K562 (cell line): ENCODE results near the gene SPRING1. TPM values are rescaled to one million over a fixed set of nuclear protein-coding genes. Genes with fewer than 3 reads are reported as not detected.

ENCODE experiments used
- MTA1 ChIP-seq: fragments of 450-650 bp; IDR thresholded peaks from 2 replicates; pipeline ENCODE4 v1.6.1; 2017; ENCODE audit warnings: borderline replicate concordance
- TEAD4 ChIP-seq, 2 experiments: sonication (generic) in 1 of 2; formaldehyde crosslinking in 1 of 2; IDR thresholded peaks; 2 replicates each; pipeline versions ENCODE4 v1.6.1 to v1.8.0; 2012 to 2022; ENCODE audit warnings: borderline replicate concordance in 1 of 2, inconsistent platforms in 1 of 2, low read length in 1 of 2, mild to moderate bottlenecking in 1 of 2, missing genetic modification reagents in 1 of 2
- ZNF586 ChIP-seq: fragments of 450-650 bp; formaldehyde crosslinking; conservative IDR thresholded peaks from 2 replicates; pipeline ENCODE4 v1.4.0; 2020; ENCODE audit warnings: mild to moderate bottlenecking, moderate library complexity
- polyA plus RNA-seq, 8 experiments: library from polyadenylated mRNA; depleted of rRNA in 4 of 8; stranded (reverse) in 5 of 8; unstranded in 3 of 8; fragments of >200 nt; fragmentation: Nextera tagmentation in 2 of 8; fragmentation: Illumina TruSeq in 1 of 8; extraction: Ambion mirVana in 2 of 8; extraction: Trizol in 1 of 8; gene quantifications; 2 replicates each; pipeline versions ENCODE4 v1.2.1 to v1.2.3, GENCODE V29; 2011 to 2014; ENCODE audit warnings: inconsistent platforms in 1 of 8, missing spikeins in 1 of 8
- total RNA-seq, 7 experiments: library from RNA; depleted of rRNA in 6 of 7; stranded (reverse); fragments of >200 nt in 6 of 7; fragmentation: Illumina TruSeq in 2 of 7; extraction: Trizol in 2 of 7; gene quantifications; 2 replicates each; pipeline versions ENCODE4 v1.2.1 to v1.2.3, GENCODE V29; 2011 to 2021; ENCODE audit warnings: low replicate concordance in 1 of 7
- TF ChIP-seq, protein P1 (sequence below): fragments of 450-650 bp; IDR thresholded peaks from 2 replicates; pipeline ENCODE4 v1.6.1; 2016; ENCODE audit warnings: low read depth
- TF ChIP-seq, protein P2 (sequence below): sonication (generic); formaldehyde crosslinking; IDR thresholded peaks from 2 replicates; pipeline ENCODE4 v1.8.0; 2022; ENCODE audit warnings: mild to moderate bottlenecking, missing genetic modification reagents
- TF ChIP-seq, protein P3 (sequence below): fragments of 250-450 bp; sonication (Bioruptor Pico); IDR thresholded peaks from 2 replicates; pipeline ENCODE4 v1.6.1; 2021; ENCODE audit warnings: mild to moderate bottlenecking
- TF ChIP-seq, protein P4 (sequence below): sonication (generic); formaldehyde crosslinking; IDR thresholded peaks from 2 replicates; pipeline ENCODE4 v1.8.0; 2023; ENCODE audit warnings: mild to moderate bottlenecking, missing genetic modification reagents
- TF ChIP-seq, protein P5 (sequence below): fragments of 200-800 bp; sonication (Bioruptor generic); IDR thresholded peaks from 2 replicates; pipeline ENCODE4 v1.6.1; 2017; ENCODE audit warnings: missing genetic modification characterization, missing compliant biosample characterization
- TF ChIP-seq, protein P6 (sequence below), 2 experiments: fragments of 450-650 bp in 1 of 2; sonication (generic) in 1 of 2; formaldehyde crosslinking; conservative IDR thresholded peaks; 2 replicates each; pipeline versions ENCODE4 v1.4.0 to v1.8.1; 2020 to 2022; ENCODE audit warnings: mild to moderate bottlenecking in 1 of 2, missing genetic modification reagents in 1 of 2

Gene SPRING1
- total and polyA plus RNA-seq, 9 of the 15 experiments (the other 6 are each of a cell fraction or from before 2014, with no cell fraction given), result 1.1 to 20.0 (median 8.0) TPM

DNA sequence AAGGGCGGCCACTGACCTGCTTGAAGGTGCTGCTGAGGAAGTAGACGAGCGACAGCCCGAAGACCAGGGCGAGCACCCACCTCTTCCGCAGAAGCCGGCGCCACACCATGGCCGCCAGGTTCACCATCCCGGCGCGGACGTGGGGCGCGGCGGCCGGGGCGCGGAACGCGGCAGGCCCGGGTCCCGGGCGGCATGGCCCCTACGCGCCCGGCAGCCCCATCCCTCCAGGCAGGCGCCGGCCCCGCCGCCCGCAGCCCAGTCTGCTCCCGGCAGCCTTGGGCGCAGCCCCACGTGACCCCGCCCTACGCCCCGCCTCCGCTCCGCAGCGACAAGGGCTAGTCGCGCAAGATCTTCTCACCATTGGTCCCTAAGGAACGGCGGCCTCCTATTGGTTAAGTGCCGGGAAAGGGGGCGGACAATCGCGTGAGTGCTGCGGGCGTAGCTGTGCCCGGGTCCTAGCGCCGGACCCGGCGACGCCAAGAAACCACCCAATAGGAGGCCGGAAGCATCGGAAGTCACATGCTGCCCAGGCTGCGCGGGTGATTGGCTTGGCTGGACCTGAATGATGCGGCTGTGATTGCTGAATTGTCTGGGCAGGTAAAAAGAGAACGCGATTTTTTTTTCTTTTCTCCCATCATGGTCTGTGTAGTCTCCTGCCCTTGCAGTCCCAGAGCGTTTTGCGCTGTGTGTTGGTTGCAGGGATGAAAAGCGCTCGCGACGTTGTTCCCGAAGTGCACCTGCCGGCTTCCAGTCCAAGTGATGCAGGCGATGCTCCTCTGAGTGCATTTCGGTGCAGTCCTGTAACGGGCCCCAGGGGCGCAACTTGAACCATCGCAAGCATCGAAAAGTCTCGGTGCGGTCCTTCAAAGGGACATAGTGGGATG, at the start of gene SPRING1, which contains the start of gene RNFT2 (continued):
- TF ChIP-seq, protein P1, sequence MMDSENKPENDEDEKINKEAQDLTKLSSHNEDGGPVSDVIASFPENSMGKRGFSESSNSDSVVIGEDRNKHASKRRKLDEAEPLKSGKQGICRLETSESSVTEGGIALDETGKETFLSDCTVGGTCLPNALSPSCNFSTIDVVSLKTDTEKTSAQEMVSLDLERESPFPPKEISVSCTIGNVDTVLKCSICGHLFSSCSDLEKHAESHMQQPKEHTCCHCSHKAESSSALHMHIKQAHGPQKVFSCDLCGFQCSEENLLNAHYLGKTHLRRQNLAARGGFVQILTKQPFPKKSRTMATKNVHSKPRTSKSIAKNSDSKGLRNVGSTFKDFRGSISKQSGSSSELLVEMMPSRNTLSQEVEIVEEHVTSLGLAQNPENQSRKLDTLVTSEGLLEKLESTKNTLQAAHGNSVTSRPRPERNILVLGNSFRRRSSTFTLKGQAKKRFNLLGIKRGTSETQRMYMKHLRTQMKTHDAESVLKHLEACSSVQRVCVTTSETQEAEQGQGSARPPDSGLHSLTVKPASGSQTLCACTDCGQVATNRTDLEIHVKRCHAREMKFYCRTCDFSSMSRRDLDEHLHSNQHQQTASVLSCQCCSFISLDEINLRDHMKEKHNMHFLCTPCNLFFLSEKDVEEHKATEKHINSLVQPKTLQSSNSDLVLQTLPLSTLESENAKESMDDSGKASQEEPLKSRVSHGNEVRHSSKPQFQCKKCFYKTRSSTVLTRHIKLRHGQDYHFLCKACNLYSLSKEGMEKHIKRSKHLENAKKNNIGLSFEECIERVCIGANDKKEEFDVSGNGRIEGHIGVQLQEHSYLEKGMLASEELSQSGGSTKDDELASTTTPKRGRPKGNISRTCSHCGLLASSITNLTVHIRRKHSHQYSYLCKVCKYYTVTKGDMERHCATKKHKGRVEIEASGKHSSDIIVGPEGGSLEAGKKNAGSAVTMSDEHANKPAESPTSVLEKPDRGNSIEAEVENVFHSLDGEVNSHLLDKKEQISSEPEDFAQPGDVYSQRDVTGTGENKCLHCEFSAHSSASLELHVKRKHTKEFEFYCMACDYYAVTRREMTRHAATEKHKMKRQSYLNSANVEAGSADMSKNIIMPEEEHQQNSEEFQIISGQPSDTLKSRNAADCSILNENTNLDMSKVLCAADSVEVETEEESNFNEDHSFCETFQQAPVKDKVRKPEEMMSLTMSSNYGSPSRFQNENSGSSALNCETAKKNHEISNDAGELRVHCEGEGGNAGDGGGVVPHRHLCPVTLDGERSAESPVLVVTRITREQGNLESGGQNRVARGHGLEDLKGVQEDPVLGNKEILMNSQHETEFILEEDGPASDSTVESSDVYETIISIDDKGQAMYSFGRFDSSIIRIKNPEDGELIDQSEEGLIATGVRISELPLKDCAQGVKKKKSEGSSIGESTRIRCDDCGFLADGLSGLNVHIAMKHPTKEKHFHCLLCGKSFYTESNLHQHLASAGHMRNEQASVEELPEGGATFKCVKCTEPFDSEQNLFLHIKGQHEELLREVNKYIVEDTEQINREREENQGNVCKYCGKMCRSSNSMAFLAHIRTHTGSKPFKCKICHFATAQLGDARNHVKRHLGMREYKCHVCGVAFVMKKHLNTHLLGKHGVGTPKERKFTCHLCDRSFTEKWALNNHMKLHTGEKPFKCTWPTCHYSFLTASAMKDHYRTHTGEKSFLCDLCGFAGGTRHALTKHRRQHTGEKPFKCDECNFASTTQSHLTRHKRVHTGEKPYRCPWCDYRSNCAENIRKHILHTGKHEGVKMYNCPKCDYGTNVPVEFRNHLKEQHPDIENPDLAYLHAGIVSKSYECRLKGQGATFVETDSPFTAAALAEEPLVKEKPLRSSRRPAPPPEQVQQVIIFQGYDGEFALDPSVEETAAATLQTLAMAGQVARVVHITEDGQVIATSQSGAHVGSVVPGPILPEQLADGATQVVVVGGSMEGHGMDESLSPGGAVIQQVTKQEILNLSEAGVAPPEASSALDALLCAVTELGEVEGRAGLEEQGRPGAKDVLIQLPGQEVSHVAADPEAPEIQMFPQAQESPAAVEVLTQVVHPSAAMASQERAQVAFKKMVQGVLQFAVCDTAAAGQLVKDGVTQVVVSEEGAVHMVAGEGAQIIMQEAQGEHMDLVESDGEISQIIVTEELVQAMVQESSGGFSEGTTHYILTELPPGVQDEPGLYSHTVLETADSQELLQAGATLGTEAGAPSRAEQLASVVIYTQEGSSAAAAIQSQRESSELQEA, result no peak
- TF ChIP-seq, protein P2, sequence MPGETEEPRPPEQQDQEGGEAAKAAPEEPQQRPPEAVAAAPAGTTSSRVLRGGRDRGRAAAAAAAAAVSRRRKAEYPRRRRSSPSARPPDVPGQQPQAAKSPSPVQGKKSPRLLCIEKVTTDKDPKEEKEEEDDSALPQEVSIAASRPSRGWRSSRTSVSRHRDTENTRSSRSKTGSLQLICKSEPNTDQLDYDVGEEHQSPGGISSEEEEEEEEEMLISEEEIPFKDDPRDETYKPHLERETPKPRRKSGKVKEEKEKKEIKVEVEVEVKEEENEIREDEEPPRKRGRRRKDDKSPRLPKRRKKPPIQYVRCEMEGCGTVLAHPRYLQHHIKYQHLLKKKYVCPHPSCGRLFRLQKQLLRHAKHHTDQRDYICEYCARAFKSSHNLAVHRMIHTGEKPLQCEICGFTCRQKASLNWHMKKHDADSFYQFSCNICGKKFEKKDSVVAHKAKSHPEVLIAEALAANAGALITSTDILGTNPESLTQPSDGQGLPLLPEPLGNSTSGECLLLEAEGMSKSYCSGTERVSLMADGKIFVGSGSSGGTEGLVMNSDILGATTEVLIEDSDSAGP (CRISPR knock-in tag), result no peak
- TF ChIP-seq, protein P3, sequence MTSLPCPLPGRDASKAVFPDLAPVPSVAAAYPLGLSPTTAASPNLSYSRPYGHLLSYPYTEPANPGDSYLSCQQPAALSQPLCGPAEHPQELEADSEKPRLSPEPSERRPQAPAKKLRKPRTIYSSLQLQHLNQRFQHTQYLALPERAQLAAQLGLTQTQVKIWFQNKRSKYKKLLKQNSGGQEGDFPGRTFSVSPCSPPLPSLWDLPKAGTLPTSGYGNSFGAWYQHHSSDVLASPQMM, result no peak
- TF ChIP-seq, protein P4, sequence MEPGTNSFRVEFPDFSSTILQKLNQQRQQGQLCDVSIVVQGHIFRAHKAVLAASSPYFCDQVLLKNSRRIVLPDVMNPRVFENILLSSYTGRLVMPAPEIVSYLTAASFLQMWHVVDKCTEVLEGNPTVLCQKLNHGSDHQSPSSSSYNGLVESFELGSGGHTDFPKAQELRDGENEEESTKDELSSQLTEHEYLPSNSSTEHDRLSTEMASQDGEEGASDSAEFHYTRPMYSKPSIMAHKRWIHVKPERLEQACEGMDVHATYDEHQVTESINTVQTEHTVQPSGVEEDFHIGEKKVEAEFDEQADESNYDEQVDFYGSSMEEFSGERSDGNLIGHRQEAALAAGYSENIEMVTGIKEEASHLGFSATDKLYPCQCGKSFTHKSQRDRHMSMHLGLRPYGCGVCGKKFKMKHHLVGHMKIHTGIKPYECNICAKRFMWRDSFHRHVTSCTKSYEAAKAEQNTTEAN (CRISPR knock-in tag), result no peak
- TF ChIP-seq ZNF586 (no peak), TEAD4 (IDR thresholded peaks at IDR 0.05; ENCODE audit: low read length) (no peak), TEAD4 (CRISPR knock-in tag; IDR thresholded peaks at IDR 0.05; ENCODE audit: borderline replicate concordance) (no peak), MTA1 (no peak)
- TF ChIP-seq, protein P5, sequence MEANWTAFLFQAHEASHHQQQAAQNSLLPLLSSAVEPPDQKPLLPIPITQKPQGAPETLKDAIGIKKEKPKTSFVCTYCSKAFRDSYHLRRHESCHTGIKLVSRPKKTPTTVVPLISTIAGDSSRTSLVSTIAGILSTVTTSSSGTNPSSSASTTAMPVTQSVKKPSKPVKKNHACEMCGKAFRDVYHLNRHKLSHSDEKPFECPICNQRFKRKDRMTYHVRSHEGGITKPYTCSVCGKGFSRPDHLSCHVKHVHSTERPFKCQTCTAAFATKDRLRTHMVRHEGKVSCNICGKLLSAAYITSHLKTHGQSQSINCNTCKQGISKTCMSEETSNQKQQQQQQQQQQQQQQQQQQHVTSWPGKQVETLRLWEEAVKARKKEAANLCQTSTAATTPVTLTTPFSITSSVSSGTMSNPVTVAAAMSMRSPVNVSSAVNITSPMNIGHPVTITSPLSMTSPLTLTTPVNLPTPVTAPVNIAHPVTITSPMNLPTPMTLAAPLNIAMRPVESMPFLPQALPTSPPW, result peak; percentile 72
- TF ChIP-seq, protein P6, sequence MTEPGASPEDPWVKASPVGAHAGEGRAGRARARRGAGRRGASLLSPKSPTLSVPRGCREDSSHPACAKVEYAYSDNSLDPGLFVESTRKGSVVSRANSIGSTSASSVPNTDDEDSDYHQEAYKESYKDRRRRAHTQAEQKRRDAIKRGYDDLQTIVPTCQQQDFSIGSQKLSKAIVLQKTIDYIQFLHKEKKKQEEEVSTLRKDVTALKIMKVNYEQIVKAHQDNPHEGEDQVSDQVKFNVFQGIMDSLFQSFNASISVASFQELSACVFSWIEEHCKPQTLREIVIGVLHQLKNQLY (CRISPR knock-in tag; conservative IDR thresholded peaks at IDR 0.05), result no peak
